GM19395 (cell line): ENCODE measurements around the gene CNGA2.
"Not testable (repeated sequence)": the region's sequence is repeated elsewhere in the genome, so short reads cannot be mapped to it uniquely, and the experiment has no call there.

Experiments used
- ATAC-seq: cut with Tn5 transposase; IDR thresholded peaks from one replicate; pipeline ENCODE4 v1.9.1; 2021; ENCODE audit warnings: mild to moderate bottlenecking, moderate library complexity; ENCODE audit not compliant: unreplicated experiment

CNGA2 gene

GRCh38 chrX:151734446-151734845 lies at the start of gene CNGA2:
Gene CNGA2 (plus strand): TSS chrX:151734746. CDS start chrX:151738484, 3,738 bp downstream.
- ATAC-seq: no peak

GRCh38 chrX:151687635-151688034 lies 46.9 kb upstream of the CNGA2 start:
- no peak for ATAC-seq

GRCh38 chrX:151688695-151689094 lies 45.9 kb upstream of the CNGA2 start:
- ATAC-seq: no peak

GRCh38 chrX:151692825-151693224 lies 41.7 kb upstream of the CNGA2 start:
- no peak for ATAC-seq

- no peak for ATAC-seq
Measured at GRCh38 chrX:151694121-151694520, 40.4 kb upstream of the CNGA2 start.

GRCh38 chrX:151694661-151695582 lies 39.6 kb upstream of the CNGA2 start, which contains the start of gene PRRG3:
Gene PRRG3 (plus strand): TSS chrX:151695458. CDS start chrX:151698815, 3,357 bp downstream.
- no peak for ATAC-seq

- no peak for ATAC-seq
Measured at GRCh38 chrX:151695583-151696340, 38.8 kb upstream of the CNGA2 start.

- ATAC-seq: not testable (repeated sequence)
Measured at GRCh38 chrX:151697082-151697481, 37.5 kb upstream of the CNGA2 start.

- ATAC-seq: no peak
Measured at GRCh38 chrX:151697522-151697921, 37.0 kb upstream of the CNGA2 start.

GRCh38 chrX:151698485-151698884 lies 36.1 kb upstream of the CNGA2 start:
- no peak for ATAC-seq

GRCh38 chrX:151699746-151700145 lies 34.8 kb upstream of the CNGA2 start:
- ATAC-seq: no peak

- ATAC-seq: no peak
Measured at GRCh38 chrX:151700581-151700980, 34.0 kb upstream of the CNGA2 start.

- no peak for ATAC-seq
Measured at GRCh38 chrX:151701071-151701470, 33.5 kb upstream of the CNGA2 start.

- ATAC-seq: no peak
Measured at GRCh38 chrX:151701531-151701930, 33.0 kb upstream of the CNGA2 start.

- no peak for ATAC-seq
Measured at GRCh38 chrX:151702026-151702714, 32.4 kb upstream of the CNGA2 start.

GRCh38 chrX:151702741-151703340 lies 31.7 kb upstream of the CNGA2 start:
- no peak for ATAC-seq

GRCh38 chrX:151703487-151703886 lies 31.1 kb upstream of the CNGA2 start:
- ATAC-seq: no peak

GRCh38 chrX:151704041-151704663 lies 30.4 kb upstream of the CNGA2 start:
- ATAC-seq: no peak

- no peak for ATAC-seq
Measured at GRCh38 chrX:151708821-151709220, 25.7 kb upstream of the CNGA2 start.

- no peak for ATAC-seq
Measured at GRCh38 chrX:151710457-151710856, 24.1 kb upstream of the CNGA2 start.
